ENCODE measurements around the gene EVX1. TPM values are rescaled to one million over a fixed set of nuclear protein-coding genes. Genes with fewer than 3 reads are reported as not detected.

The EVX1 gene
- polyA plus RNA-seq, 12 donors: 0.06 TPM; not detected in 11

- no peak for DNase-seq
Observed at GRCh38 chr7:27248911-27249723, 6.5 kb downstream of the EVX1 start.

DNA sequence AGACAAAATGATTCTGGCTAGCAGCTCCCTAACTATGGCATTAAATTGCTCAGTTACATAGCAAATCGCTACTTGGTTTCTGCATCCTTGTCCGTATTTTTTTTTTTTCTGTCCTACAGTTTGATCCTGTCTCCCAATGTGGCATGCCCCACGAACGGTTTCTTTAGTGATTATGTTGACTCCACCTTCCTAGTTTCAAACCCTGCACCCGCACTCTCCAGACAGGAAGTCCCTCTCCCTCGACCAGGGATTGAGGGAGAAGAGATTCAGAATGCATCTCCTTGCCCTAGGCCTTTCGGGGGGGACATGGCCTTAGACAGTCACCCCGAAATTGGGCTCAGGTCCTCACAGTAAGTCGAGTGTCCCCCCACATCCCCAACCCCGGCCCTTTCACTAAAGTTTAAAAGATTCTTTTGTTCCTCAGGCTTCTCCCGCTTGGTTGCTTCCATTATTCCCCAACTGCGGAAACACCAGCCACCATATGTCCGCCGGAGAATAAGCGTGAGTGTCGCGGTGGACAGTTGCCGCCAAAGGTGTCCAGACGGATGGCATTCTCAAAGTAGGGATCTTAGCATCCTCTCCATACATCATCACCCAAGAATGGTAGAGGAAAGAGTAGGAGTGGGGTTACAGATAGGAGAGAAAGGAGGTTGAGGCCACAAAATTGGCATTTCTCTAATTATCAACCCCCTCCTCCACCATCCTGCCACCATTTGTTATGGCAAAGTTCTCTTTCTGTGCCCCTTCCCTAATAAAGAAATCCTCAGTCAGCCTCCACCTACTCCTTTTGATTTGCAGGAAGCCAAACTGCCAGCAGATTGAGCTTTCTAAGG lies 7.3 kb downstream of the EVX1 start:
- DNase-seq: no peak

DNA sequence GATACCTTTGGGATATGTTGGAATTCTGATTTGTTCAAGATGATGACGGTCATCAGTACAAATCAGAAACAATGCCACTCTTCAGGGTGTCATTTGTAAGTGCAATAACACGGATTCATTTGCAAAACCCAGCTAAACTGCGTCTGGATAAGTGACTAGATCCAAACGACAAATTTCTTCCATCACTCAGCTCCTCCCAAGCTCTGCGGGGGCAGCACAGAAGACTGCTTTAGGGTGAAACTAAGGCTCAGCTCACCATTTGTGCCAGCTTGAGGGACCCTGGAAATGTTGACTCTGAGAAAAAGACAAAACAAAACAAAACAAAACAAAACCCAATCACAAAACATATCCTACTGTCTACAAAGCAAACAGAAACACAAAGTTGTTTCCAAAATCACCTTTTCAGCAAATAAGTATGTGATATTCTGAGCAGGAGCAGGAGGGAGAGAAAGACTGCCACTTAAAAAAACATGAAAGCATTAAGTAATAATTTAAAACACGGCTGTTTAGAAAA lies 8.0 kb downstream of the EVX1 start:
- DNase-seq: no peak

- DNase-seq: no peak
Observed at GRCh38 chr7:27251136-27251651, 8.6 kb downstream of the EVX1 start.

DNA sequence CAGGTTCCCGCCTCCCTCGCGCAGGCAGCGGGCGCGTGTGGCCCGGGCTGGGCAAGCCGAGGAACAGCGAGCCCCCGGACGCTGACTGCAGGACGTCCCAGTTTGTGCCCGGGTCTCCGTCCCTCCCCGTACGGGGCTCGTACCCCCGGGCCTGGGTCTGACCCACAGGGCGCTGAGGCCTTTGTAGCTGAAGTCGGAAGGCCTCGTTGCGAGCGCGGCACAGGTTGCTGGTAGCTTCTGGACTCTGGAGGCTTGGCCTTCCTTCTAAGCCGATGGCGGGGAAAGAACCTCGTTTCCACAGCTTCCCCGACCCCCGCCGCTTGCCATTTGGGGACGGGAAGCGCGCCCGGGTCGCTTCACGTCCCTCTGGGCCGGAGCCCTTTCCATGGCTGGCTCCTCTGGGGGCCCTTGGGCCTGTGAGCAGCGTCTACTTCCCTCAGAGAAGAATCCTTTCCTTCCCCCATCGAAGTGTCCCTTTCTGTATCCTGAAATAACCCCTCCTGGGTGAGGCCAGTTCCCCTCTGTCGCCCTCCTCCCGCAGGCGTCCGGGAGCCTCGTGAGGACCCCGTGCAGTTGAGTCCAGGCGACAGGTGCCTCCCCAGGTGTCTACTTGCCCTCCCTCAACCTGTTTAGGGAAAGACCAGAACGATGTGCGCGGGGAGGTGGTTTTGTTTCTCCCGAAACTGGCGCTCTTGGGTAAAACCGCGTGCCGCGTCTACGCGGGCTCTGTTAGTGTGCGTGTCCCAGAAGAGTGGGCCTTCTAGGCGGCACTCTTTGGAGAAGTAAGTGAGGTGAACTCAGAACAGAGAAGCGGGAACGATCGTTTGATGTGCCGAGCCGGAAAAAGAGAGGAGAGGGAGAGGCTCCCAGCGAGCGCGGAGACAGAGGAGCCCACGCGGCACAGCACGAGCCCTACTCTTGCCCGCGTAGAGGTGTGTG lies 9.3 kb downstream of the EVX1 start:
- DNase-seq: no peak

DNA sequence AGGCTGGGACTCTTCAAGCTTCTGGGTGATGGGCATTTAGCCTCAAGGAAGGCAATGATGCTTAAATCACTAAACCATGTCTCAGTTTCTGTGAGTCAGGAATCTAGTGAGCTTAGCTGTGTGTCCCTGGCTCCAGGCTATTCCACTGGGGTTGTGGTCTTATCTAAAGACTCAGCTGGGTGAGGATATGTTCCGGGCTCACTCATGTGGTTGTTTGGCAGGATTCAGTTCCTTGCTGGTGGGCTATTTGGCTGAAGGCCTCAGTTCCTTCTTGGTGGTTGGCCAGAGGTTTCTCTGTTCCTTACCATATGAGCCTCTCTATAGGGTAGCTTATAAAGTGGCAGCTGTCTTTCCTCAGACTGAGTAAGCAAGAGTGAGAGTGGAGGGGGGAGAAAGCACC lies 12.0 kb downstream of the EVX1 start:
- no peak for DNase-seq

DNA sequence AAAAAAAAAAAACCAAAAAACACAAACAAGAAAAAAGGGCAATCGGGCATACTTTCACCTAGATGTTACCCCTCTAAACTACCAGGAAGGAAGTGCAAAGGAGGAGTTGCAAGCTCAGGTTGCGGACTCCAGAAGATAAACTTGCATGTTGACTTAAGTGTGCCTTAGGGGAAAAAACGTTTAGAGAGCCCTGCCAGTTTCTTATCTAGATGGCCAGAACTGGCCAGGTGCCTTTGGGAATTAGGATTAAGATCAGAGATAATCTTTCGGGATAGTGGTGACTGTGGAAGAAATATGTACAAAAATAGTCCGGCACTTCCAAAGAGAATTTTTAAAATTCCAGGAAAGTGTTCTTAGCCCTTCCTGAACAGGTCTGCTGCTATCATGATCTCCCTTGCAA lies 17.6 kb downstream of the EVX1 start:
- no peak for DNase-seq

- no peak for DNase-seq
Observed at GRCh38 chr7:27262121-27262520, 19.5 kb downstream of the EVX1 start.

DNA sequence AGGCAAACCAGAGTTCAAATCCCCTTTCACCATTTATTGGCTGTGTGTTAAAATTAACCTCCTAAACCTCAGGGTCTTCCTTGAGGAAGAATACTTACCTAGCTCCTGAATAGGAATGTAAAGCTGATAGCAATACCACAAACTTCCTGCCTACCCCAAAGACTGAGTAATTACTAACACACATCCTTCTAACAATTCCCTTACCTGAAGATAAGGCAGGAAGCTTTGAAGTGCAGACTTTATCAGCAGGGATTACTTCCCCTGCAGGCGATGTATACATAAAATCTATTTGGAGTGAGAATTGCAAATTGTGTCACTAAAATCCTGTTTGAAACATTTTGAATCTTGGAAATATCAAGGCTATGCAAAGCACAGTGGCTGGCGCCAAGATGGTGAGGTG lies 21.2 kb downstream of the EVX1 start:
- no peak for DNase-seq

- DNase-seq: no peak
Observed at GRCh38 chr7:27269455-27269854, 26.9 kb downstream of the EVX1 start.

GRCh38 chr7:27271384-27271783 lies 28.8 kb downstream of the EVX1 start:
- DNase-seq: no peak

- DNase-seq: no peak
Observed at GRCh38 chr7:27277628-27278027, 35.0 kb downstream of the EVX1 start.

DNA sequence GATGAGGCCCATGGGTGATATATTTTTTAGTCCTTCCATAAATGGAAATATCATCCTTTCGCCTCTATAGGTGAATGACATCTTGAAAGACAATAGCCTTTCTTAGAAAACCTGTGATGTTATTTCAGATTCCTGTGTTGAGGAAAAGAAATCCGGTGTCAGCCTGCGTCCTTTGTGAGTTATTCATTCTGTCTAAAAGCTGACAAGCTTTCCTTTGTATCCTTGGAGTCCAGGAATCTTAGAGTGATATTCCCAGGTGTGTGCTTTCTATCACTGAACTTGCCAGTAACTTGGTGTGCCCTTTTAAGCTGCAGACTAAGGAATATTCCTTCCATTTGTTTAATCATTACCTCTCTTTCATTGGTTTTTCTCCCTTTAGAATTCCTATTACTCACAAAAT lies 41.0 kb downstream of the EVX1 start:
- no peak for DNase-seq

DNA sequence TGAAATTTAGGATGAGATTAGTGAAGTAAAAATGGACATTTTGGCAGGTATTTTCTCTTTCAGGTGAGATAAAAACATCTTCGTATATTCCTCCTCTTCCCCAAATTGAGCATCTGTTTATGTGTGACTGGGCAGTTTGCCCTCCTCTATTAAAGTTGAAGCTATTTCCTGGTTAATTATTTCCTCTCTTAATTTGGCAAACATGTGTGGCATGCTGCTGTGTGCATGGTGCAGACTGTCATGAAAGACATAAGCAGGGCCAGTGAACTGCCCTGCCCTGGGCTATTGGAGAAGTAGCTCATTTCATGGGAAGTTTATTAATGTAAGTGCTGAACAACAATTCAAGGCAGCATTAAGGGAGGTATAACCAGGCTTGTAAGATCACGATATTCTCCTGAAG lies 52.6 kb downstream of the EVX1 start:
- no peak for DNase-seq

GRCh38 chr7:27297356-27297755 lies 54.8 kb downstream of the EVX1 start:
- DNase-seq: no peak

Other genes with a start within 250 kb of the EVX1 start
- gene HOXA1, start 146.8 kb upstream of the EVX1 start, polyA plus RNA-seq (ENCODE audit: insufficient read length in 12 of 12): 1 to 10 TPM in 6 of 12 donors, under 1 TPM in 4, not detected in 2; 0.35 to 1.6 (median 1.1) TPM
- 1 to 10 TPM in 11 of 12 donors, not detected in 1; 1.9 to 10.0 (median 3.7) TPM for gene HOXA2, start 140.1 kb upstream of the EVX1 start, polyA plus RNA-seq (ENCODE audit: insufficient read length in 12 of 12)
- 10 to 100 TPM in 11 of 12 donors, not detected in 1; 15.4 to 32.6 (median 27.3) TPM for gene HOXA4, start 112.0 kb upstream of the EVX1 start, polyA plus RNA-seq (ENCODE audit: insufficient read length in 12 of 12)
- 10 to 100 TPM in 11 of 12 donors, not detected in 1; 11.3 to 35.3 (median 17.6) TPM for gene HOXA5, start 99.1 kb upstream of the EVX1 start, polyA plus RNA-seq (ENCODE audit: insufficient read length in 12 of 12)
- gene HOXA6, start 95.0 kb upstream of the EVX1 start, polyA plus RNA-seq (ENCODE audit: insufficient read length in 12 of 12): 10 to 100 TPM in 2 of 12 donors, 1 to 10 TPM in 9, not detected in 1; 4.1 to 14.4 (median 6.8) TPM
- 10 to 100 TPM in 7 of 12 donors, 1 to 10 TPM in 4, not detected in 1; 6.8 to 48.8 (median 12.9) TPM for gene HOXA3, start 90.2 kb upstream of the EVX1 start, polyA plus RNA-seq (ENCODE audit: insufficient read length in 12 of 12)
- gene HOXA7, start 86.1 kb upstream of the EVX1 start, polyA plus RNA-seq (ENCODE audit: insufficient read length in 12 of 12): 10 to 100 TPM in 11 of 12 donors, not detected in 1; 12.0 to 26.8 (median 17.3) TPM
- gene HOXA9, start 77.3 kb upstream of the EVX1 start, polyA plus RNA-seq (ENCODE audit: insufficient read length in 12 of 12): 10 to 100 TPM in 11 of 12 donors, not detected in 1; 21.7 to 48.1 (median 29.8) TPM
- gene HOXA10, start 68.5 kb upstream of the EVX1 start, polyA plus RNA-seq (ENCODE audit: insufficient read length in 12 of 12): 10 to 100 TPM in 11 of 12 donors, not detected in 1; 19.4 to 41.0 (median 28.5) TPM
- gene HOXA11, start 57.6 kb upstream of the EVX1 start, polyA plus RNA-seq (ENCODE audit: insufficient read length in 12 of 12): 10 to 100 TPM in 1 of 12 donors, 1 to 10 TPM in 9, under 1 TPM in 1, not detected in 1; 0.58 to 10.1 (median 2.2) TPM
- gene HOXA13, start 42.7 kb upstream of the EVX1 start, polyA plus RNA-seq (ENCODE audit: insufficient read length in 12 of 12): 1 to 10 TPM in 2 of 12 donors, under 1 TPM in 7, not detected in 3; 0.07 to 8.1 (median 0.45) TPM

All from muscle of arm (tissue), 12 donors.